ENCODE results near the gene PROS1.
"Not testable (repeated sequence)": the region's sequence is repeated elsewhere in the genome, so short reads cannot be mapped to it uniquely, and the experiment has no call there.

PROS1 gene

DNA sequence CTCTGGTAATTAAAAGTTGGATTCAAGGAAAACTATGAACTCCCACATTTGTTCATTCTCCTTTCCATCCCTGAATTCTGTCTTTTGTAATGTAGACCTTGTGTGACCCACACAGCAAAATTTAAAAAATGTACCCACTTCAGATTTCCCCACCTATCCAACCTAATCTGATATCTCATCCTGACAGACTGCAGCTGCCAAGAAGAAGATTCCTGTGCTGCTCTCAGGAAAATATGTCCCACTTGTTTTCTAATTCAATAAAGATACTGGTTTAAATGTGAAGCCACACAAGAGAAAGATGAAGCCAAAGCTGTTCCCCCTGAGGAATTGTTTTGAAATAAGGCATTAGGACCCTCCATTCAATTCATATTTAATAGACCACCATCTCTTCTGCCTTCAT lies 100.3 kb downstream of the PROS1 start:
- DNase-seq (ENCODE audit: low read depth): not testable (repeated sequence)

DNA sequence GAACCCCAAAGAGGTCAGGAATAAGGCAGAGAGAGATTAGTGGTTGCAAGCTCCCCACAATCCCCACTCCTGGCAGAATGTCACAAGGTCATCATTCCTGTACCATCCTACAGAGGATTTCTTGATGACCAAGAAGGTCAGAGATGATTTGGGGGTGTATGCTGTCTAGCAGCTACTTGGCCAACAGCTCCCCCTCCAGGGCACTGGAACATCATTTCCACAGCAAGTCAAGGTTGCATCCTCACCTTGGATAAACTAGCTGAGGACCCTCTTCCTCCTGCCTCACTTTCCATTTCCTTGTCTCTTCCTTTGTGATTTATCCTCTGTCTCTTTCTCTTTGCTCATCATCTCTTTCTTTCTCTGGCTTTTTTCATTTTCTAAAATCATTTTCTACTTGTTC lies 106.3 kb downstream of the PROS1 start:
- no peak for DNase-seq (ENCODE audit: low read depth)

DNA sequence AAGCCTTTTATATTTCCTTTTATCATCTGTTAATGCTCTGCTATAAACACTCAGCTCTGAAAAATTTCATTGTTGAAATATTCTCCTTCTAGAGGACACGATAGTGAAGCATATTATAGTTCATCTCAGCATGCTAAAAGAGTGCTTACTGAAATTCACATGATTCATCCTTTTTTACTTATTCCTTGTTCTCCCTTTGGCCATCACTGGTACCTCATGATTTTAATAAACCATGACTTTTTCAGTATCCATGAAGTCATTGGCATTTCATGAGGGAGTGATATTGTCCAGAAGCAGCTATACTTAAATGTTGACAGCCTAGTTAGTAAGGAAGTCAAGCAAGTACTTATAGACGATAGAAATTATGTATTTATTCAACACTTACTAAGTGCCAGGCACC lies 112.7 kb downstream of the PROS1 start:
- no peak for DNase-seq (ENCODE audit: low read depth)

DNA sequence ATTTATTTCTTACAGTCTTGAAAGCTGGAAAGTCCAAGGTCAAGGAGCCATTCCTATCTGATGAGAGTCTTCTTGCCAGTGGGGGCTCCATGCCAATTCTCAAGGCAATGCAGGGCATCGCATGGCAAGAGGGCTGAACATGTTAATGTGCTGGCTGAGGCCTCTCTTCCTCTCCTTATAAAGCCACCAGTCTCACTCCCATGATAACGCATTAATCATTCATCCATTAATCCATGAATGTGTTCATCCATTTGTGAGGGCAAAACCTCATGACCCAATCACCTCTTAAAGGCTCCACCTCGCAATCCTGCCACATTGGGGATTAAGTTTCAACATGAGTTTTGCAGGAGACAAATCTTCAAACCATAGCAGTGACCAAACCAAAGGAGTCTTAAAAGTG lies 118.3 kb downstream of the PROS1 start:
- DNase-seq (ENCODE audit: low read depth): no peak

DNA sequence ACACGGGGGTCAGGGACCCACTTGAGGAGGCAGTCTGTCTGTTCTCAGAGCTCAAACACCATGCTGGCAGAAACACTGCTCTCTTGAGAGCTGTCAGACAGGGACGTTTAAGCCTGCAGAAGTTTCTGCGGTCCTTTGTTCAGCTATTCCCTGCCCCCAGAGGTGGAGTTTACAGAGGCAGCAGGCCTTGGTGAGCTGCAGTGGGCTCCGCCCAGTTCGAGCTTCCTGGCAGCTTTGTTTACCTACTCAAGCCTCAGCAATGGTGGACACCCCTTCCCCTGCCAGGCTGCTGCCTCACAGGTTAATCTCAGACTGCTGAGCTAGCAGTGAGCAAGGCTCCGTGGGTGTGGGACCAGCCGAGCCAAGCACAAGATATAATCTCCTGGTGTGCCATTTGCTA lies 121.5 kb downstream of the PROS1 start:
- not testable (repeated sequence) for DNase-seq (ENCODE audit: low read depth)

DNA sequence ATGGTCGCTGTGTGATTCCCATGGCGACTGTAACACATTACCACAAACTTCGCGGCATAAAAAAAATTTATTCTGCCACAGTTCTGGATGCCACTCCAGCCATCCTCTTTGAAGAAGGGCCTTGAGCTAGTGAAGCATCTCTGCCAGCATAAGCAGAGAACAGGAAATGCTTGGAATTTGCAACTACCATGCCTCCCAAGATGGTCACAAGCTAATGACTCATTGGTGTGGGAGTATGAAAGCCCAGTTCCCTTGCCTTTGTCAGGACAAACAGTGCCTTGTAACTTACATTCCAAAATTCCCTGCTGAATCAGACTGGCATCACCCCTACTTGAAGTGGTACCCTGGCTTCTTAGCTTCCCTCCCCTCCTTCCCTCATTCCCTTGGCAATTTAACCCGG lies 129.7 kb downstream of the PROS1 start:
- DNase-seq (ENCODE audit: low read depth): no peak

DNA sequence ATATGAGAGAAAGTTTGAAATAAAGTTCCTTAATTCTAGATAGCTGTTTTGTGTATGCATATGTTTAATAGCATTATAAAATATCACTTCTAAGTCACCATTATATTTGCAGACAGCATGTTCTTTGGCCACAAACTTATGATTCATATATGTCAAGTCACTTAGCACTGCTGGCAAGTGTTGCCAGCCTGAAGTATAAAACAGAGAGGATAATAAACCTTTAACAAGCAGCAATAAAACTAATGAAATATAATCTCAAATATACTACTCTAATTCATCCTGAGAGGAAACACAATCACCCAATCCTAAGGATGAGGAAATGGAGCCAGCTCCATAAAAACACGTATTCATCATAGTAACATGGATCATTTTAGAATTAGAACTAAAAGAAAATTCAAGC lies 134.5 kb downstream of the PROS1 start:
- DNase-seq (ENCODE audit: low read depth): not testable (repeated sequence)
